T-helper 1 cell treated with Interleukin-12 subunit alpha and Interleukin-12 subunit beta and Interleukin-4 antibody, amounts not matched to agents 30 μg/mL and 1 μg/mL, for 36 hours (primary cell): ENCODE results near the gene MRPL23.

Experiments
- H3K27ac Mint-ChIP-seq: one replicate; pipeline ENCODE4 v1.8.0; 2021; ENCODE audit warnings: mild to moderate bottlenecking, mixed read lengths
- H3K27me3 Mint-ChIP-seq: one replicate; pipeline ENCODE4 v1.8.0; 2021; ENCODE audit warnings: low read depth, mixed read lengths
- H3K36me3 Mint-ChIP-seq: one replicate; pipeline ENCODE4 v1.8.0; 2021; ENCODE audit warnings: low read depth, mixed read lengths
- H3K4me1 Mint-ChIP-seq: one replicate; pipeline ENCODE4 v1.8.0; 2021; ENCODE audit warnings: low read depth, mixed read lengths
- H3K4me3 Mint-ChIP-seq: one replicate; pipeline ENCODE4 v1.8.0; 2021; ENCODE audit warnings: mild to moderate bottlenecking, moderate library complexity, mixed read lengths
- H3K9me3 Mint-ChIP-seq: one replicate; pipeline ENCODE4 v1.8.0; 2021; ENCODE audit warnings: mixed read lengths

The MRPL23 gene

DNA sequence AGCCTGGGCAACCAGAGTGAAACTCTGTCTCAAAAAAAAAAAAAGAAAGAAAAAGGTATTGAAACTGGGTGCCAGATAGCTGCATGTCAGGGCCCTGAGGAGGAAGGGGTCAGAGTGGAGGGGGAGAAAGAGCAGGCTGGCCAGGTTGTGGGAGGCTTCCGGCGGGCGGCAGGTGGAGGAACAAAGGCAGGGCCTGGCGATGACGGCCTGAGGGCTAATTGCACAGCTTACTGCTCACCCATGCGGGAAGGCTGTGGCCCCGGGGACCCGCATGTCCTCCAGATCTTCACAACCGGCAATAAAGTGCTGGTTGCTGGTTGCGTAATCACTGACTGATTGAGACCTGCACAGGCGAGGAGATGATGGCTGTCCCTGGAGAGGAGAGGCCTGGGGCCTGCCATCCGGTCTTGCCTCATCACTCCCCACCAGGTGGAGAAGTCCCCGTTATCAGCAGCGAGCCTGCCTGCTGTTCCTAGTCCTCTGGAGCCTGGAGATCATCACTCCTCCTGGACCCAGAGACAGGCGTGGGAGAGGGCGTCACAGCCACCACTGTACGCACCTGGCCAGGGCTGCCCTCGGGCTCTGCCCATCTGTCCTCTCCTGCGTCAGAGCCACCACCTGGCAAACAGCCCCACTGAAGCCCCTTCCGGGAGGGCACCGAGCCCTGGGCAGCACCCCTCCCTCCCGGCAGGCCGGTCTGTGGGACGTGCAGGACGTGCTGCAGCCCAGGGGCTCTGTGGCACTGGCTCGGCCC lies 31.8 kb downstream of the MRPL23 start:
- Mint-ChIP-seq H3K27me3 (no peaks in the 10 kb centered on the region), H3K9me3 (no peaks in the 10 kb centered on the region), H3K27ac (no peak overlapping the region), H3K36me3 (no peaks in the 10 kb centered on the region), H3K4me3 (no peak overlapping the region), H3K4me1 (no peaks in the 10 kb centered on the region)

DNA sequence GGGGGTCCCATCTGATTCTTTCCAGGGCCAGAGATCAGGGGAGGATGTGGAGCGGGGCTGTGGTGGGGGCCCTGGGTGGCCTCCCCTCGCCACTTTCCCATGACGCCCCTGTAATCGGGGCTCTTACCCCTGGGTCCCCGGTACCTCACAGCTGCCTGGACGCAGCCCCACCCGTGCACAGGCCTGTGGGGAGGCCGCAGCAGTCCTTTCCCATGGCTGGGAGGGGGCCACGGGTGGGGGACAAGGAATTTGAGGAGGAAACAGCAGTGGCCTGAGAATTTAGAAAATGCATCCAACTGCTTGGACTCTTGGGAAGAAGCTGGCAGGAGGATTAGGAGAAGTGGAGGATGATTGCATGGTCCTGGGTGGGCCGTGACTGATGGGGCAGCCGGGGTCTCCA lies 32.5 kb downstream of the MRPL23 start:
- Mint-ChIP-seq H3K4me1 (no peaks in the 10 kb centered on the region), H3K9me3 (no peaks in the 10 kb centered on the region), H3K36me3 (no peaks in the 10 kb centered on the region), H3K4me3 (no peak overlapping the region), H3K27me3 (no peaks in the 10 kb centered on the region), H3K27ac (no peak overlapping the region)

DNA sequence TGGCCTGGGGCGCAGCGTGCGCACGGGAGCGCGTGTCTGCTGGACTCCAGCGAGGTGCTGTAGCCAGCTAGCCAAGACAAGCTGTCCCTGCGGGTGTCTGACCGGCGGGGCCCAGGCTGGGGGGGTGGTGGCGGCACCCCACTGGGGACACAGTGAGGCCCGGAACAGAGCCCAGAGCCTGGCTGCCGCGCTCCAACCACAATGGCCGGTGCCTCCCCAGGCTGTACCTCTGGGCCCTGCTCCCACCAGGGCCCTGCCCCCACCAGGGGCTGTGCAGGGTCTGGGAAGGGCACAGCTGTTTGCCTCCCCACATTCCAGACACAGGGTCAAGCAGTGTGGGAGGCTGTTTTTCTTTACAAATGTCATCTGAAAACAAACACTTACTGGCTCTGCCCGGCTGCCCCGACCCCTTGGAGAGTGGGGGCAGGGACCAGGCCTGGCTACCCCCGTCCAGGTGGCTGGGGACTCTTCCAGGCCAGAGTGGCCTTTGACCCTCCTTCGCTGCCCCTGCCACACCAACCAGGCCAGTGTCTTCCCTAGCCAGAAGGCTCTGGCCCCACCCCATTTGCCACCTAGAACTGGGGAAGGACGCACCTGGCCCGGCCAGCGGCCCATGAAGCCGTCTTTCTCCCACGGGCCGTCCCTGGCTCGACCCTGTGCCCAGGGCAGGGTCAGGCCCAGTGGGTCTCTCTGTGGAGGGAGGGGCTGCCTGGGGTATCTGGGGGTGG lies 35.9 kb downstream of the MRPL23 start:
- Mint-ChIP-seq H3K27me3 (no peaks in the 10 kb centered on the region), H3K9me3 (no peaks in the 10 kb centered on the region), H3K4me1 (no peaks in the 10 kb centered on the region), H3K36me3 (no peaks in the 10 kb centered on the region), H3K4me3 (no peak overlapping the region), H3K27ac (no peak overlapping the region)

DNA sequence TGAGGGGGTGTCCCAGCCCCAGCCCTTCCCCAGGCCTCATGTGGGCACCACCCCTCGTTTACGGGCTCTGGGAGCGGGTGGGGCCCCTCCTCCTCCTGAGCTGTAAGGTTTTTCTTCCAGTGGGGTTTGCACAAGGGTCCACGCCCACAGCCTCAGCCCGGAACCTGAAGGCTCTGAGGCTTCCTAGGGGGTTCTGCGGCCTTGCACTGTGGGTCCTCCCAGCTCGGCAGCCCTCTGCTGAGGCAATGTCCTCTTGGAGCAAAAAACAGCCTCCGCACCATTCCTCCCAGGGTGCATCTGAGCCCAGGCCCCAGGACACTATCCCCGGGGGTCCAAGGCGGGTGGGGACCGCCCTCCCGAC lies 36.4 kb downstream of the MRPL23 start:
- Mint-ChIP-seq H3K4me3 (no peak overlapping the region), H3K9me3 (no peaks in the 10 kb centered on the region), H3K4me1 (no peaks in the 10 kb centered on the region), H3K27me3 (no peaks in the 10 kb centered on the region), H3K36me3 (no peaks in the 10 kb centered on the region), H3K27ac (no peak overlapping the region)

DNA sequence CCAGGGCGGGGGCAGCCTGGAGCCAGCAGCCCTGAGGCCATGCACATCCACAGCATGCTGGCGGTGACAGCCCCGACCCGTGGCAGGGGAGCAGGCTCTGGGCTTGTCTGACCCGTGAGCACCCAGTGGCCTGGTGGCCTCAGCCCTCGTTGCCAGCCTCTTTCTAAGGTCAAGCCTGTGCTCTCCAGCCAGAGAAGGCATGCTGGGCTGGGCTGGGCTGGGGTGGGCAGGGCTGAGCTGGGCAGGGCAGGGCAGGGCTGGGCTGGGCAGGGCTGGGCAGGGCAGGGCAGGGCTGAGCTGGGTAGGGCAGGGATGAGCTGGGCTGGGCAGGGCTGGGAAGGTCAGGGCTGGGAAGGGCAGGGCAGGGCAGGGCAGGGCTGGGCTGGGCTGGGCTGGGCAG lies 39.9 kb downstream of the MRPL23 start:
- Mint-ChIP-seq H3K27ac (no peak overlapping the region), H3K27me3 (no peaks in the 10 kb centered on the region), H3K4me3 (no peak overlapping the region)

DNA sequence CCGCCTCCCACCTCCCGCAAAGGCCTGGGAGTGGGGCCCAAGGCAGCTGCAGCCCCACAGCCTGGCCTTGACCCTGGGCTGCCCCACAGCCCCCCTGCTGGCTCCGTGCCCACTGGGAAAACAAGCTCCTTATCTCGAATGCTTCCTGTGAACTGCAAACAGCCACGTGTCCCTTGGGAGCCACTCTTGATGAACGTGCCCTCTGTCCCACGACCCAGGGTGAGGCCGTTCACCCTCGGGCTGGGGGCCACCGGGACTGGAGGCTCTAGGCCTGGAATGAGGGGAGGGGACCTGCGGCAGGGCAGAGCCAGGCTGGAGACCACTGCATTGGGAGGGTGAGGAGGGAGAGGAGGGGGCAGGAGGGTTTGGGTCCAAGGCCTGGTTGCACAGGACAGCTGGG lies 41.0 kb downstream of the MRPL23 start:
- H3K4me3 Mint-ChIP-seq, result no peak overlapping the region
- H3K27ac Mint-ChIP-seq, result no peak overlapping the region
- H3K27me3 Mint-ChIP-seq, result no peaks in the 10 kb centered on the region
- no peaks in the 10 kb centered on the region for H3K36me3 Mint-ChIP-seq
- H3K4me1 Mint-ChIP-seq, result no peaks in the 10 kb centered on the region
- H3K9me3 Mint-ChIP-seq, result no peaks in the 10 kb centered on the region

More for the DNA sequence above, 39.9 kb downstream of the MRPL23 start:
- no peaks in the 10 kb centered on the region for H3K4me1 Mint-ChIP-seq
- H3K36me3 Mint-ChIP-seq, result no peaks in the 10 kb centered on the region
- no peaks in the 10 kb centered on the region for H3K9me3 Mint-ChIP-seq

DNA sequence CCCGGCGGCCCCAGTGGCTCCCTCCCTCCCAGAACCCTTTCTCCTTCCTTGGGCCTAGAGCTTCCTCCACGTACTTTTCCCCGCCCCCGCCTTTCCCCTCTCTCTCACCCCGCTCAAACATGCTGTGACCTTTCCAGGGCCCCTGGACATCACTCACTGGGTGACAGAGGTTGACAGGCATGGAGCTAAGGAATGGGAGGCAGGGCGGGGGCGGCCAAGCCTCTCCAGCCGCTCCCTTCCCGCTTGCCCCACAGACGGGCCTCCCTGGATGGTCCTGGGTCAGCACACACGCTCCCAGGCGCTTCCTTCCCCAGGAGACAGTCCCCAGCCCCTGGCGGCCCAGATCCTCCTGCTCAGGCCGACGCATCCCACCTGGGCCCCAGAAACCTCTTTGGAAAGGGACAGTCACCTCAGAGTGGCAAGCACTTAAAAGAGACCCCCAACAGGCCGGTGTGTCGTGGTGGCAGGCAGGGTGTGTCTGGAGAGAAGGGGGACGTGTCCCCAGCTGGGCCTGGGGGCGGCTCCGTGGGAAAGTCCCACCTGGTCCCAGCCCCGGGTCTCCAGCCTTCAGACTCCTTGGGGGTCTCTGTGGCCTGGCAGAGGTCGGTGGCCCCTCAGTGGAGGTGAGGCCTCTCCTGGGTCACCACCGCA lies 41.7 kb downstream of the MRPL23 start:
- no peaks in the 10 kb centered on the region for H3K36me3 Mint-ChIP-seq
- no peak overlapping the region for H3K27ac Mint-ChIP-seq

DNA sequence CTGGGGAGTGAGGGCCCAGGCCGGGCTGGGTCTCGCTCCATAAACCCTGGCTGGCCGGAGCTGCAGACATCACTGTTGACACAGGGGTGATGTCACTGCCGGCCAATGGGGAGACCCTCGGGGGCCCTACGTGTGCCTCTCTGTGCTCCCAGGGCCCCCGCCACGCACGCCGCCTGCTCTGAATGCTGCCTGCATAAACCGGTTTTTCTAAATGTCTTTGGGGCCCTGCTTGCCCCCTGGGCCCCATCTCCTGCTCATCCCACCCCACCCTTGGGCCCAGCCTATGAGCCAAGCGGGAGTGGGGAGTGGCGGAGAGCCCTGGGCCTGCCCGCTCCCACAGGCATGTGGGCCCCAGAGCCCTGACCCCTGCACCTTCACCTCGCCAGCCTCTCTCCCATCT lies 42.8 kb downstream of the MRPL23 start:
- Mint-ChIP-seq H3K4me1 (no peaks in the 10 kb centered on the region), H3K36me3 (no peaks in the 10 kb centered on the region), H3K27ac (no peak overlapping the region), H3K27me3 (no peaks in the 10 kb centered on the region), H3K9me3 (no peaks in the 10 kb centered on the region), H3K4me3 (no peak overlapping the region)

More for the DNA sequence above, 41.7 kb downstream of the MRPL23 start:
- no peak overlapping the region for H3K4me3 Mint-ChIP-seq
- H3K27me3 Mint-ChIP-seq, result no peaks in the 10 kb centered on the region
- H3K9me3 Mint-ChIP-seq, result no peaks in the 10 kb centered on the region
- H3K4me1 Mint-ChIP-seq, result no peaks in the 10 kb centered on the region

DNA sequence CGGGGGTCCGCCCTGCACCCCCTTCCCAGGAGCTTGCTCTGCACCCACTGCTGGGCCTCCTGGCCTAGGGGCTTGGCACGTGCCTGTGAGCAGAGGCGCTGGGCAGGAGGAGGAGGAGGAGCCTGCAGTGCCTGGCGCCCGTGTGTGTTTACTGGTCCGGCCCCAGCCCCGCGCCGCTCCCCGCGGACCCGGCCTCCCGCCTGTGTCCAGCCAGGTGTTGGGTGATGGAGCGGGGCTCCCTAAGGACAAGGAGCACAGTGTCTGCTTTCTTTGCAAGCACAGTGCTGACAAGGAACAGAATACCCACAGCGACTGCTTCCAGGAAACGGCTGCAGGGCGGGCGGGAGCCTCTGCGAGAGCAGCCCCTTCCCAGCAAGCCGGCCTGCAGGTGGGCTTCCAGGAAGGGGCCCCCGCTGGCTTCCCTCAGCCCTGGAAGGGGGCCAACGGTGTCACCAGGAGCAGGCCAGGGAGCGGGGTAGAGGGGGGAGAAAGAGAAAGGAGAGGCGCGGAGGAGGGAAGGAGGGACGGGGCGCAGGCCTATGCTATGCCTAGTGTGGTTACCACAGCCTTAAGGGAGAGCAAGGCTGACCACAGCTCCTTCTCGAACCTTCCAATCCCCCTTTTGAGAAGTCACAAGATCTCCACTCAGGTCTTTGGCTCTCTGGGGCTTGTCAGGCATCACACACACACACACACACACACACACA lies 43.9 kb downstream of the MRPL23 start:
- no peaks in the 10 kb centered on the region for H3K36me3 Mint-ChIP-seq
- H3K4me3 Mint-ChIP-seq, result no peak overlapping the region
- no peaks in the 10 kb centered on the region for H3K9me3 Mint-ChIP-seq
- no peaks in the 10 kb centered on the region for H3K4me1 Mint-ChIP-seq
- no peaks in the 10 kb centered on the region for H3K27me3 Mint-ChIP-seq
- no peak overlapping the region for H3K27ac Mint-ChIP-seq

DNA sequence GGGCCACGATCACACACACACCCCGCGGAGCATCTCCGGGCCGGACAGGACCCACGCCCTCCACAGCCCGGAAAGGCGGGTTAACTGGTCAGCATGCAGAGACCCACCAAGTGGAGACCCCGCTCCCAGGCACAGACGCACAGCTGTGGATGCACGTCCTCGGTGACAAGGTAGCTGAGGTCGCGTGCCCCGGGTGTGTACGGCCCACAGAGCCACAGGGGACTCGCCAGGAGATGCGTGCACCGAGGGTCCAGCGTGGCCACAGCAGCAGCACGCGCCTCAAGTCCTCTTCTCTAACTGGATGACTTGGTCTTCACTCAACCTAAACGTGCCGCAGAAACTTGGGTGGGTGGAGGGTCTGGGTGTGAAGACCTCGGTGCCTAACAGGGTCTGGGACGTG lies 45.0 kb downstream of the MRPL23 start:
- H3K4me1 Mint-ChIP-seq, result no peaks in the 10 kb centered on the region
- H3K27ac Mint-ChIP-seq, result no peak overlapping the region
- H3K9me3 Mint-ChIP-seq, result no peaks in the 10 kb centered on the region
- no peaks in the 10 kb centered on the region for H3K27me3 Mint-ChIP-seq
- H3K4me3 Mint-ChIP-seq, result no peak overlapping the region
- H3K36me3 Mint-ChIP-seq, result no peaks in the 10 kb centered on the region

DNA sequence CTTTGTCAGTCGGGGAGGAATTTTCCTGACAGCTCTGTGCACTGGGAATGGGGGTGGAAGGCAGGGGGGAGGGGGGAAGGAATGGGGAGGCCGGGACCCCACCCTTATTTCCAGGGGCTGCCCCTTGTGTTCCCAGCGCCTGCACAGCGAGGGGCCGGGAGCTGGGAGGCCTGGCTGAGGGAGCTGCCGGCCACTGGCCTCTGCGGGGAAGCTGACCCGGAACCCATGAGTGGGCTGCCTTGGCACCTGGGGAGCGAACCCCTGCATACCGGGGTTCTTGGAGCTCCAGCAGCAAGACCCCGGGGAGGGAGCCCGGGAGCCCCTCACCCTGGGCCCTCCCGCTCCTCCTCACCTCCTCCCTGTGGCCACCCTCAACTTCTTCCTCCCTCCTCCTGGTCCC lies 47.0 kb downstream of the MRPL23 start:
- Mint-ChIP-seq H3K36me3 (no peaks in the 10 kb centered on the region), H3K4me3 (no peak overlapping the region), H3K4me1 (no peaks in the 10 kb centered on the region), H3K27ac (no peak overlapping the region), H3K9me3 (no peaks in the 10 kb centered on the region), H3K27me3 (no peaks in the 10 kb centered on the region)

DNA sequence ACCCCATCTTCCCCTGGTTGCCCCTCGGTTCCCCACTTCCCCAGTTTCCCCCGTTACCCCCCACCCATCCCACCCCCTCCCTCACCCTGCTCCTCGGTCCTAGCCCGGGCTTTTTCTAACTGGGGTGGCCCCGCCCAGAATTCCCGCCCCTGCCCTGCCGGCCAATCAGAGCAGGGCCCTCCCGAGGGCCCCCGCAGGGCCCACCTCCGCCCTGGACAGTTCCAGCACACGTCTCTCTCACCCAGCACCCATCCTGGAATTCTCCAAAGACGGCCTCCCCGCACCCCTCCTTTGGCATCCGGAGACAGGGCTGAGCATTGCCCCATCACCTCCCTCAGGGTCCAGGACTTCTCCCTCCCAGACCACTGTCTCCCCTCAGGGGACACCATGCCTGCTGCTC lies 50.6 kb downstream of the MRPL23 start, which contains the start of gene H19:
TSS of gene H19 (minus strand) at position 88 of the 400 bp plus-strand sequence.
- no peak within 1 kb of the TSS for H3K4me3 Mint-ChIP-seq
- no peaks in the 10 kb centered on the region for H3K4me1 Mint-ChIP-seq
- no peaks in the 10 kb centered on the region for H3K9me3 Mint-ChIP-seq
- no peak within 1 kb of the TSS for H3K27ac Mint-ChIP-seq
- no peaks in the 10 kb centered on the region for H3K27me3 Mint-ChIP-seq
- no peaks in the 10 kb centered on the region for H3K36me3 Mint-ChIP-seq

DNA sequence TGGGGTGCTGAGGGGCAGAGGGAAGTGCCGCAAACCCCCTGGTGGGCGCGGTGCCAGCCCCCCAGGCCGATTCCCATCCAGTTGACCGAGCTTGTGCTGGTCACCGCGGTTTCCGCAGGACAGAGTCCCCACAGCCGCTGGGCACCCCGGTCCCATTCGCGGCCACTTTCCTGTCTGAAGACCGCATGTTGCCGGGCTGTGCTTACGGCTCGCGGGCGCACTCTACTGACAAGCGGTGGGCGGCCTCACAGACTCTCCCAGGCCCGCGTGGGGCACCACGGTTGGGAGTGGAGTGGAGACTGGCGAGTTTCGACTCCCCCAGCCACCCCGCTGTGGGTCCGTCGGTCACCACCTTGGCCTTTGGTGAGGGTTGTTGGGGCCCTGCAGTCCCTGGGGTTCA lies 51.2 kb downstream of the MRPL23 start:
- Mint-ChIP-seq H3K9me3 (no peaks in the 10 kb centered on the region), H3K27ac (no peak overlapping the region), H3K27me3 (no peaks in the 10 kb centered on the region), H3K4me3 (no peak overlapping the region), H3K36me3 (no peaks in the 10 kb centered on the region), H3K4me1 (no peaks in the 10 kb centered on the region)

DNA sequence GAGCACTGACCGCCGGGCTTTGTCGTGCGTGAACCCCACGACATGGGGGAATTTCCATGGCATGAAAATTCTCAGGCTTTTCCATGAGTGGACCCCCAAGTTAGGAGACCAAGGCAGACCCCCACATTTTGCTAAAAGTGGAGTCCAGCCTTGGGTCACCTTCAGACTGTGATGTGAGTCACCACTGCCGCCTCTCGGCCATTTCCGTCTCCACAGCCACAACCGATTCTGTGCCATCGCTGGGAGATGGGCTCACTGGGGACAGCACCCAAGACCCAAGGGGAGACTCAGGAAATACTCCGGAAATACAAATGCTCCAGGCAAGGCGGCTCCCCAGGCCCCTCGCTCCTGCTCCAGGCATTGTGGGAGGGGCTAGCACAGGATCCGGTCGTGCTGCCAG lies 51.7 kb downstream of the MRPL23 start:
- H3K27ac Mint-ChIP-seq, result no peak overlapping the region
- H3K36me3 Mint-ChIP-seq, result no peaks in the 10 kb centered on the region
- H3K4me1 Mint-ChIP-seq, result no peaks in the 10 kb centered on the region
- H3K4me3 Mint-ChIP-seq, result no peak overlapping the region
- no peaks in the 10 kb centered on the region for H3K27me3 Mint-ChIP-seq
- H3K9me3 Mint-ChIP-seq, result no peaks in the 10 kb centered on the region
